ENCODE results near the gene UNC93A.

The UNC93A gene

GRCh38 chr6:167292301-167293087, 1.4 kb downstream of the UNC93A start:
- no peak for TF ChIP-seq JUND (IDR thresholded peaks at IDR 0.05; ENCODE audit: low read depth)
- no peak for DNase-seq (ENCODE audit: low read depth in 1 of 2, low spot score in 1 of 2)
- in situ Hi-C loops (cut with HindIII; ENCODE audit: low pct_unique_long_range_greater_than_20kb, low sequenced_read_pairs), result no loop called here

- TF ChIP-seq JUND (IDR thresholded peaks at IDR 0.05; ENCODE audit: low read depth), result no peak
- DNase-seq (ENCODE audit: low read depth in 1 of 2, low spot score in 1 of 2), result no peak
- in situ Hi-C loops (cut with HindIII; ENCODE audit: low pct_unique_long_range_greater_than_20kb, low sequenced_read_pairs), result no loop called here
These were observed 2.0 kb downstream of the UNC93A start for GRCh38 chr6:167293088-167293589.

GRCh38 chr6:167293590-167294091, 2.5 kb downstream of the UNC93A start:
- no peak for TF ChIP-seq JUND (IDR thresholded peaks at IDR 0.05; ENCODE audit: low read depth)
- no peak for DNase-seq (ENCODE audit: low read depth in 1 of 2, low spot score in 1 of 2)
- in situ Hi-C loops (cut with HindIII; ENCODE audit: low pct_unique_long_range_greater_than_20kb, low sequenced_read_pairs), result no loop called here

- in situ Hi-C loops (cut with HindIII; ENCODE audit: low pct_unique_long_range_greater_than_20kb, low sequenced_read_pairs), result no loop called here
- TF ChIP-seq JUND (IDR thresholded peaks at IDR 0.05; ENCODE audit: low read depth), result no peak
- no peak for DNase-seq (ENCODE audit: low read depth in 1 of 2, low spot score in 1 of 2)
These were observed 3.1 kb downstream of the UNC93A start for GRCh38 chr6:167294241-167294640.

GRCh38 chr6:167294651-167295494, 3.8 kb downstream of the UNC93A start:
- TF ChIP-seq JUND (IDR thresholded peaks at IDR 0.05; ENCODE audit: low read depth), result no peak
- no peak for DNase-seq (ENCODE audit: low read depth in 1 of 2, low spot score in 1 of 2)
- in situ Hi-C loops (cut with HindIII; ENCODE audit: low pct_unique_long_range_greater_than_20kb, low sequenced_read_pairs), result no loop called here

- no peak for DNase-seq (ENCODE audit: low read depth in 1 of 2, low spot score in 1 of 2)
- in situ Hi-C loops (cut with HindIII; ENCODE audit: low pct_unique_long_range_greater_than_20kb, low sequenced_read_pairs), result no loop called here
- no peak for TF ChIP-seq JUND (IDR thresholded peaks at IDR 0.05; ENCODE audit: low read depth)
These were observed 4.6 kb downstream of the UNC93A start for GRCh38 chr6:167295495-167296292.

- TF ChIP-seq JUND (IDR thresholded peaks at IDR 0.05; ENCODE audit: low read depth), result no peak
- in situ Hi-C loops (cut with HindIII; ENCODE audit: low pct_unique_long_range_greater_than_20kb, low sequenced_read_pairs), result no loop called here
These were observed 5.2 kb downstream of the UNC93A start for GRCh38 chr6:167296293-167296690.

GRCh38 chr6:167296902-167297301, 5.8 kb downstream of the UNC93A start:
- no peak for TF ChIP-seq JUND (IDR thresholded peaks at IDR 0.05; ENCODE audit: low read depth)
- DNase-seq (ENCODE audit: low read depth in 1 of 2, low spot score in 1 of 2), result no peak
- in situ Hi-C loops (cut with HindIII; ENCODE audit: low pct_unique_long_range_greater_than_20kb, low sequenced_read_pairs), result no loop called here

More at GRCh38 chr6:167296293-167296690, 5.2 kb downstream of the UNC93A start:
- no peak for DNase-seq (ENCODE audit: low read depth in 1 of 2, low spot score in 1 of 2)

GRCh38 chr6:167298127-167298526, 7.0 kb downstream of the UNC93A start:
- in situ Hi-C loops (cut with HindIII; ENCODE audit: low pct_unique_long_range_greater_than_20kb, low sequenced_read_pairs), result no loop called here
- DNase-seq (ENCODE audit: low read depth in 1 of 2, low spot score in 1 of 2), result no peak
- TF ChIP-seq JUND (IDR thresholded peaks at IDR 0.05; ENCODE audit: low read depth), result no peak

GRCh38 chr6:167299641-167300308, 8.7 kb downstream of the UNC93A start:
- in situ Hi-C loops (cut with HindIII; ENCODE audit: low pct_unique_long_range_greater_than_20kb, low sequenced_read_pairs), result no loop called here
- DNase-seq (ENCODE audit: low read depth in 1 of 2, low spot score in 1 of 2), result no peak
- no peak for TF ChIP-seq JUND (IDR thresholded peaks at IDR 0.05; ENCODE audit: low read depth)

GRCh38 chr6:167300902-167301777, 10.0 kb downstream of the UNC93A start:
- no peak for TF ChIP-seq JUND (IDR thresholded peaks at IDR 0.05; ENCODE audit: low read depth)
- no peak for DNase-seq (ENCODE audit: low read depth in 1 of 2, low spot score in 1 of 2)
- in situ Hi-C loops (cut with HindIII; ENCODE audit: low pct_unique_long_range_greater_than_20kb, low sequenced_read_pairs), result no loop called here
